Fibroblast of mammary gland (primary cell): ENCODE measurements around the gene RNPEPL1.

ENCODE experiments used
- DNase-seq: peaks from one replicate; pipeline ENCODE4 v3.0.0-alpha.2; 2010; ENCODE audit warnings: low read depth
- H3K4me3 ChIP-seq: 2 replicates; pipeline ENCODE4 v1.5.1; 2011; ENCODE audit warnings: low read depth, mild to moderate bottlenecking, low read length, moderate library complexity; ENCODE audit not compliant: control insufficient read depth
- CTCF ChIP-seq: conservative IDR thresholded peaks from 2 replicates; pipeline ENCODE4 v1.5.1; 2011; ENCODE audit warnings: low read depth, low read length, inconsistent platforms; ENCODE audit not compliant: control insufficient read depth, insufficient read depth

RNPEPL1 gene

GRCh38 chr2:240597054-240597418 is 28.8 kb downstream of the RNPEPL1 start:
- H3K4me3 ChIP-seq, result no peak overlapping the region
- no peak for TF ChIP-seq CTCF
- no peak for DNase-seq

GRCh38 chr2:240597419-240598181 is 29.3 kb downstream of the RNPEPL1 start:
- DNase-seq, result no peak
- H3K4me3 ChIP-seq, result no peak overlapping the region
- TF ChIP-seq CTCF, result no peak

- DNase-seq, result no peak
- no peak overlapping the region for H3K4me3 ChIP-seq
- no peak for TF ChIP-seq CTCF
These were observed 30.1 kb downstream of the RNPEPL1 start for GRCh38 chr2:240598311-240598911.

GRCh38 chr2:240599141-240599583 is 30.9 kb downstream of the RNPEPL1 start:
- no peak for DNase-seq
- no peak overlapping the region for H3K4me3 ChIP-seq
- no peak for TF ChIP-seq CTCF

- TF ChIP-seq CTCF, result no peak
- no peak overlapping the region for H3K4me3 ChIP-seq
- DNase-seq, result no peak
These were observed 32.2 kb downstream of the RNPEPL1 start for GRCh38 chr2:240600451-240600961.

GRCh38 chr2:240601061-240601830 is 33.0 kb downstream of the RNPEPL1 start:
- no peak for DNase-seq
- H3K4me3 ChIP-seq, result no peak overlapping the region
- no peak for TF ChIP-seq CTCF
